GM21529 (cell line): Measurements from ENCODE around the gene TRPV4.
"Not testable (repeated sequence)": the region's sequence is repeated elsewhere in the genome, so short reads cannot be mapped to it uniquely, and the experiment has no call there.

Experiments
- ATAC-seq: cut with Tn5 transposase; IDR thresholded peaks from one replicate; pipeline ENCODE4 v1.9.1; 2021; ENCODE audit not compliant: unreplicated experiment

The TRPV4 gene

GRCh38 chr12:109861689-109862314, 28.6 kb upstream of the TRPV4 start:
- ATAC-seq: no peak

- no peak for ATAC-seq
These were observed 27.8 kb upstream of the TRPV4 start for GRCh38 chr12:109860977-109861376.

- no peak for ATAC-seq
These were observed 25.6 kb upstream of the TRPV4 start for GRCh38 chr12:109858764-109859163.

GRCh38 chr12:109857715-109858114, 24.5 kb upstream of the TRPV4 start:
- ATAC-seq: no peak

- no peak for ATAC-seq
These were observed 22.2 kb upstream of the TRPV4 start for GRCh38 chr12:109855377-109855776.

- ATAC-seq: not testable (repeated sequence)
These were observed 17.3 kb upstream of the TRPV4 start for GRCh38 chr12:109850518-109850917.

- no peak for ATAC-seq
These were observed 14.0 kb upstream of the TRPV4 start for GRCh38 chr12:109847142-109847735.

- no peak for ATAC-seq
These were observed 12.6 kb upstream of the TRPV4 start for GRCh38 chr12:109845824-109846205.

GRCh38 chr12:109844983-109845823, 12.0 kb upstream of the TRPV4 start:
- peak; percentile 82 for ATAC-seq

GRCh38 chr12:109844091-109844490, 10.9 kb upstream of the TRPV4 start:
- no peak for ATAC-seq

- no peak for ATAC-seq
These were observed 8.8 kb upstream of the TRPV4 start for GRCh38 chr12:109842021-109842420.

- no peak for ATAC-seq
These were observed 8.2 kb upstream of the TRPV4 start for GRCh38 chr12:109841356-109841755.

GRCh38 chr12:109840305-109841074, 7.3 kb upstream of the TRPV4 start:
- ATAC-seq: no peak

GRCh38 chr12:109839444-109839843, 6.2 kb upstream of the TRPV4 start:
- no peak for ATAC-seq

- ATAC-seq: no peak
These were observed 3.7 kb upstream of the TRPV4 start for GRCh38 chr12:109836916-109837315.

- ATAC-seq: no peak
These were observed 2.6 kb upstream of the TRPV4 start for GRCh38 chr12:109835827-109836226.

- no peak for ATAC-seq
These were observed 474 bp downstream of the TRPV4 start for GRCh38 chr12:109832541-109833306.

GRCh38 chr12:109831929-109832328, 1.3 kb downstream of the TRPV4 start:
- no peak for ATAC-seq

GRCh38 chr12:109831365-109831764, 1.8 kb downstream of the TRPV4 start:
- ATAC-seq: no peak

- no peak for ATAC-seq
These were observed 2.5 kb downstream of the TRPV4 start for GRCh38 chr12:109830718-109831117.

GRCh38 chr12:109830267-109830666, 2.9 kb downstream of the TRPV4 start:
- no peak for ATAC-seq
